Right forelimb (tissue), 1 donor: ENCODE measurements around the gene STK25.
"Not testable (repeated sequence)": the region's sequence is repeated elsewhere in the genome, so short reads cannot be mapped to it uniquely, and the experiment has no call there.

ENCODE experiments used
- DNase-seq: peaks from one replicate; pipeline ENCODE4 v3.0.0-alpha.2; 2018

Gene STK25

DNA sequence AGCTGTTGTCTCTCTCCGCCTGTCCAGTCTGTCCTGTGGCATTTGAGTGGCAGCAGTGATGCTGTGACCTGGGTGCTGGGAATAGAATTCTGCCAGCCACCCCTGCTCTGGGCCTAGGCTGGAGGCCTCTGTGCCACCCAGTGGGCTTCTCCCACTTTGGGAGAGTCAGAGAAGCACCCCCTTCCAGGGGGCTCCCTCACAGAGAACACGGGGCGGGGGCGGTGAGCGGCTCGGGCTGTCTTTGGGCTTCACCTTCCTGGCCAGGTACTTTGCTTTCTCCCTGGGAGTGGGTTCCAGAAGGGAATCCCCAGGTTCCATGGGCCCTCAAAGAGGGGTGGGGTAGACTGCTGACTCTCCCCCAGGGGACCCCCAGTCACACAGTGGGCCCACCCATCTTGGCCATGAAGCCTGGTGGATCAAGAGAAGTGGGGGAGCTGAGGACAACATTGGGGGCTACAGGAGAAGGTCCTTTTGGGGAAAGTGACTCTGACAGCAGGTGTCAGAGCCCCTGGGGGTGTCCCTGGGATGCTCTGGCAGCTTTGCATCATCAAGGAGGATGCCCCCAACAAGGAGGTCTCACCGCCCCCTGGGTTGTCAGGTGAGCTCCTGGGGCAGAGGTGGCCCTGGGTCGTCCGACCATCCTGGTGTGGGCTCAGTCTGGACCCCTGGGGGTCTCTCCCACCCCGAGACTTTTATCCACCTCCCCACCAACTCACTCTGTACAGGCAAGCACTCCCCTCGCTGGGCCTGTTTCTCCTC, 31.4 kb upstream of the STK25 start:
- DNase-seq, result no peak

DNA sequence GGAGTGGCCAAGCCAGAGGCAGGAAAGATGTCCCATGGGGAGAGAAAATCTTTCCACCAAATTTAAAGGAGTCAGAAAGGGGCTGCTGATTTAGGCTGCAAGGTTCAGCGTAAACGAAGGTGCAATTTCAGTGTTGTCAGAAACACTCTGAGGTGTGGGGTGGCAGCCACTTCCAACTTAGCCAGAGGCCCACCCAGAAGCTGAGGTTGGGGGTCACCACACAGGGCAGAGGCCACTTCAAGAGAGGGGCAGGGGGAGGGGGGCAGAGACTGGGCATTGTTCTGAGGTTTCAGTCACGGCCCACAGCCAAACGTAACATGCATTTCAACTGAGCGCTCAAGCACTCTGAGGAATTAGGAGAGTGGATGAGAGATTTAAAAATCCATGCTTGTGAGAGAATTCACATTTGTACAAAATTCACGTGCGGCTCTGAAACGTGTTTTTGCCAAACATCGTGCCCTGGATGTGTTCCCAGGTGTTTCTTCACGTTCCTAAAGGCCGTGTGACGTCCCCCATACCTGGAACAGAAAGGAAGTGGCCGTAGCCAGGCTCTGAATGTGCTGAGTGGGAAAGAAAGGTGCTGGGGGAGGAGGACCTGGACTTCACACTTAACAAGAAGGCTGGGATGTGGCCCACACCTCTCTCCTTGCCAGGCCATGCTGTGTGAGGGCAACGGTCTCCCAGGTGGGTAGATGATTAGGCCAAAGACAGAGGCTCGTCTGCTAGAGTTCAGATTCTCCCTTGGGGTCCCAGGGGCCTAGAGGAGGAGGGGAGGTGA, 30.6 kb upstream of the STK25 start:
- DNase-seq, result no peak

DNA sequence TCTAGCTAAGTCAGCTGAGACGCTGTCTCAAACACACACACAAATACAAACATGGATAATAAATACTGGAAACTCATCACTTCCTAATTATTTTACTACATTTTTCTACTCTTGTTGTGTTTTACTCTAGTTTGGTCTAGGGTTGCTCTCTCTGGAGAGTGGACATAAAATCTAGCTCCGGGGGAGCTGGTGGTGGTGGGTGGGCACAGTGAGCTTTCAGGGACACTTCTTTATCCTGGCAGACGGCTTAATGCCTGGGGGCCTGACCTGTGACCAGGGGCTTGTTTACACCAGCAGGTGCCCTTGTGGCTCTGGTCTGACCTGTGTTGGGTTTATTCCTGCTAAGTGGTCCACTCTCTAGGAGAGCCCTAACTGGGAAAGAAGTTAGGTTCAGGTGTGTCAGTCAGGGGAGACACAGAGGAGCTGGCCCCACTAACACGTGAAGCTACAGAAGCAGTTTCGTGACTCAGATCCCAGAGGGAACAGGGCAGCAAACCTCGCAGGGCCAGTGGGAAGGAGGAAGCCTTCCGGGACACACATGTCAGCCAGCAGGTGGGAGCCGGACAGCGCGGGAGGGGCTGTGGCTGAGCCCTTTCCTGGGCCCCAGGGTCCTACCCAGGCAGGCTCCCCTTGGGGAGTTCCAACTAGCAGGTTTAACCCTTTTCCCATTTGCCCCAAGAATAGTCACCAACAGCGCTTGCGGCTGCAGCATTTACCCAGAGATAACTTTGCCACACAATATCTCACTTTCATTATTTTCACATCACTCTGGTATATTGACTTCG, 27.7 kb upstream of the STK25 start:
- no peak for DNase-seq

DNA sequence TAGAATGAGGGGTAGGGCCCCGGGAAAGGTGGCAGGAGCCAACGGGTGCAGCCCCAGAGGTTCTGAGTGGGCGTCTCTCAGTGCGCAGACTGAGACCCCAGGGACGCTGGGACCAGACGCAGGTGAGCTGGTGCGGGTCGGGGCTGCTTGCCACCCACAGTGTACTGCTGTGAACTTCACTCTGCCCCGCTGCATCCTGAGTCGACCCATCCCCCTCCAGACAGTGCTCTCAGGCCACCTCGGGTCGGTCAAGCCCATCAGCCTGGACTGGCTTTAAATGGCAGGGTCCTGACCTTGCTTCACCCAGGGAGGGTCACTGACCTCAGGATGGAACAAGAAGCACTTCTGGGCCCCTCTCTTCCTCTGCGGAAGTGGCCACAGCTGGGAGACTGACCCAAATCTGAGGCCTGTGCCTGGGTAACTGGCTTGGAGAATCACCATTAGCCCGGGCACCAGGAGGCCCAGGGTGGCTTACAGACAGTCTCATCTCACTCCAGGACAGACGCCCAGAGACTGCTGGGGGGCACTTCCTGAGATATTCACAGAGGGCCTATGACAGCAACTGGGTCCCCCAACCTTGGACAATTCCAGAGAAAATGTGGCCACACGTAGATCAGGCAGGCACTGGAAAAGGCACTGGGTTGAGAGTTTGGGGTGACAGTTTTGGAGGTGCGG, 26.5 kb upstream of the STK25 start:
- DNase-seq, result no peak

DNA sequence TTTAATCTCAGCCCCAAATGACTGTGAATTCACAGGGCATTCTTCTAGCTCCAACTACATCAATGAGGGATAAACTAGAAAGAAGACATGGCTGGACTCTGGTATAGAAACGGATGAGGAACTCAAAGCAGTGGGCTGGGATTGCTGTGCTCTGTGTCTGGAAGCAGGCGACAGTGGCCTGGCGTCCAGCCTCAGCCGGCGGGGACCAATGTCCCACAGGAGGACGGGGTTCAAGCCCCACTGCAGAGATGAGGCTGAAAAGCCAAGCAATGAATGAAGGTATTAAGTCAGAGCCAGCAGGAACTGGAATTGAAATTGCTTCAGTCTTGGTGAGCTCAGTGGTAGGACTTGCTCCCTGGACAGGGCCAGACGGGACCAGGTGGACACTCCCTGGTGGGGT, 25.9 kb upstream of the STK25 start:
- no peak for DNase-seq

DNA sequence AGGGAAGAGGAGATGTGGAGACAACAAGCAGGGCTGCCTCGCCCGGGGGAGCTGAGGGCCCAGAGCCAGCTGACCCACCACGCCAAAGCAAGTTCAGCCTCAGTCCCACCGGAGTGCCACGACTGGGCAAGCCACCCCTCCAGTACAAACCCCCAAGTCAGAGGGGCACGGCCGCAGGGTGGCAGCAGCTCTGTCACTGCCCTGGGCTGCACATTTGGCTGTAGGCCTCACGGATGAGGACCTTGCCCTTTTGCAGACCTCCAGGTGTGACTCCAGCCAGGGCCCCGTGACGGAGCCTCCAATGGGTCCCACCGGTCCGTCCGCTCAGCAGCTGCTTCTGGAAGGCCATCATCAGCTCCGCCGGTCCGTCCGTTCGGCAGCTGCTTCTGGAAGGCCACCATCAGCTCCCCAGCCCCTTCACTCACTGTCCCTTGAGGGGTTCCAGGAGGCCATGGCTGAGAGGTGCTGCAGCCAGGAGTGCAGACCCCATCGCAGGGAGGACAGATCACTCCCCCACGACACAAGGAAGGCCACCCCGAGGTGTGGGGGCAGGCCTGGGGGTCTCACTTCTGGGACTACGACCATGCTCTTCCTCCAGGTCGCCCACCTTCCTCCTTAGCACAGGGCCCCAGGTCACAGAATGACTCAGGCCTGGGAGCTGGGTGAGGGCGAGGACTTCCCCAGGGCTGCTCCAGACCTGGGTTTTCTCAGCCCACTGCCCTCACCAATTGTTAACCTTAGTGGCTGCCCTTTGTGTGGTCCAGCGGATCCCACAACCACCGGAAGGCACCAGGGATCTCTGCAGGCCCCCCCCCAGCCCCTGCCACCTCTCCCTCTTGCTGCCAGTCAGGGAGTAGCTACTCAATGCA, 24.6 kb upstream of the STK25 start:
- no peak for DNase-seq

DNA sequence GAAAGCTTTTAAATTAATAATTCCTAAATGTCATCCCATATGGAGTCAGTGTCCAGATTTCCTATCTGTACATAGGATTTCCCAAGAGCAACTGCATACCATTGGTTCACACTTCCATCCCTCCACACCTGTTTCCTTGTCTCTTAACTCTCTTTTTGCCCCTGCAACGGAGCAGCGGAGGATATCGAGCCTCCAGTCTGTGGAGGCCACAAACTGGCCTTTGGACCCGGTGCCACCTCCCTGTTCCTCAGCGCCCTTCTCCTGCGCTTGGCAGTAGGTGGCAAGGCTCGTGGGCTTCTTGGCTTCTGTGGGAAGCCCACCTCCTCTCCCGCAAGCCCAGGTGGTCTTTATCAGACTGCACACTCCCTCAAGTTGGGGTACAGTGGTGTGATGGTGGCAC, 23.8 kb upstream of the STK25 start:
- no peak for DNase-seq

DNA sequence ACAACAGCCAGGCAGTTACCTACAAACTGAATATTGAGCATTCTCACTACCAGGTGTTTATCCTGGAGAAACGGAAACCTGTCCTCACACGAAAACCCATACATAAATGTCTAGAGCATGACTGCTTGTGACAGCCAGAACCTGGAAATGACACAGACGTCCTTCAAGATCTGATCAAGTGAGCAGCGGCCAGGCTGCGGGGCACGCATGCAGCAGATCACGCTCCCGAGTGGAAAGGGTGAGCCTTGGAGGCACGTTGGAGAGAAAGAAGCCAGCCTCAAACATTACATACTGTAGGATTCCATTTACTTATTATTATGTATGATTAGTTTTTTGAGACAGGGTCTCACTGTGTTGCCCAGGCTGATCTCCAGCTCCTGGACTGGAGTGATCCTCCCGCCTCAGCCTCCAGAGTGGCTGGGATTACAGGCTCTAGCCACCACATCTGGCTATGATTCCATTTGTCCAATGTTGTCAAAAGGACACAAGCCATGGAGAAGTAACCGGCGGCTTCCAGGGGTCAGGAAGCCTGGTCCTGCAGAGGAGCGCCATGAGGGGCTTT, 22.9 kb upstream of the STK25 start:
- DNase-seq, result no peak

DNA sequence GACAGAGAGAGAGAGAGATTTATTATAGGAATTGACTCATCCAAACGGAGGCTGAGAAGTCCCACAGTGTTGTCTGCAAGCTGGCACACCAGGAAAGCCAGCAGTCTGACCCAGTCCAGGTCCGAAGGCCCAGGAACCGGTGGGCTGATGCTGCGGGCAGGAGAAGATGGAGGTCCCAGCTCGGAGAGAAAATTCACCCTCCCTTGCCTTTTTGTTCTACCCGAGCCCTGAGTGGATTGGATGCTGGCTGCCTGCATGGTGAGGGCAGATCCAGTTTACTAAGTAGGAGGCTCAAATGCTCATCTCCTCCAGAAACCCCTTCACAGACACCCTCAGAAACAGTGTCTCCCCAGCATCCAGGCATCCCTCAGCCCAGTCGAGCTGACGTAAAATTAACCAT, 22.2 kb upstream of the STK25 start:
- no peak for DNase-seq

DNA sequence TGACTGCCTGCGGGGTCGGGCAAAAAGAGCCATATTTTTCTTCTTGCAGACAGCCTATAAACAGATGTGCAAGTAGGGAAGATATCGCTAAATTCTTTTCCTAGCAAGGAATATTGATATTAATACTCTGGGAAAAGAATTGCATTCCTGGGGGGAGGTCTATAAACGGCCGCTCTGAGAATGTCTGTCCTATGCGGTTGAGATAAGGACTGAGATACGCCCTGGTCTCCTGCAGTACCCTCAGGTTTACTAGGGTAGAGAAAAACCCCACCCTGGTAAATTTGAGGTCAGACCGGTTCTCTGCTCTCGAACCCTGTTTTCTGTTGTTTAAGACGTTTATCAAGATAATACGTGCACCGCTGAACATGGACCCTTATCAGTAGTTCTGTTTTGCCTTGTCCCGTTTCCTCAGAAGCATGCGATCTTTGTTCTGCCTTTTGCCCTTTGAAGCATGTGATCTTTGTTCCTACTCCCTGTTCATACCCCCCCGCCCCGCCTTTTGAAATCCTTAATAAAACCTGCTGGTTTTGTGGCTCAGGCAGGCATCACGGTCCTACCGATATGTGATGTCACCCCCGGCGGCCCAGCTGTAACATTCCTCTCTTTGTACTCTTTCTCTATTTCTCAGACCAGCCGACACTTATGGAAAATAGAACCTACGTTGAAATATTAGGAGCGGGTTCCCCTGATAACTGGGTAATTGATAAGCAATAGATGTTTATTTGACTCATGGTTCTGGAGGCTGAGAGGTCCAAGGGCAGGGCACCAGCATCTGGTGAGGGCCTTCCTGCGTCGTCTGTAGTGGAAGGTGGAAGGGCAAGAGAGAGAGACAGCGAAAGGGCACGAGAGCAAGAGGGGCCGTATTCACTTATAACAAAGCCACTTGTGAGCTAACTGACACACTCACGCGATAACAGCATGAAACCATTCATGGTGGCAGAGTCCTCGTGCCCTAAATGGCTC, 17.7 kb upstream of the STK25 start:
- DNase-seq, result not testable (repeated sequence)

DNA sequence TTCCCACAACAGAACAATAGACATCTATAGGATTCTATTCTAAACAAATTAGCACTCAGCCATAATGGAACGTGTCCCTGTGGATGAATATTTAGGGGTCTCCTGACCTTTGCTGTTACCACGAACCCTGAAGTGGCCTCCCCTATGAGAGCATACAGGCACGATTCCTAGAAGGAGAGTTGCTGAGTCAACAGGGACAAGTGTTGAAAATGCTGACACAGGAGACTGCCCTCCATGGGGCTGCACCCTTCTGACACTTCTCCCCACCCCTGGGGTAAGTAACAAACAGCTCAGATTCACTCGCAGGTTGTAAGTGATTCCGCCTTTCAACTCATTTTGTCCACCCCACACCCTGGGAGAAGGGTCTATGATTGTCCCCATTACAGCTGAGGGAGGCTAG, 14.1 kb upstream of the STK25 start:
- DNase-seq, result no peak

DNA sequence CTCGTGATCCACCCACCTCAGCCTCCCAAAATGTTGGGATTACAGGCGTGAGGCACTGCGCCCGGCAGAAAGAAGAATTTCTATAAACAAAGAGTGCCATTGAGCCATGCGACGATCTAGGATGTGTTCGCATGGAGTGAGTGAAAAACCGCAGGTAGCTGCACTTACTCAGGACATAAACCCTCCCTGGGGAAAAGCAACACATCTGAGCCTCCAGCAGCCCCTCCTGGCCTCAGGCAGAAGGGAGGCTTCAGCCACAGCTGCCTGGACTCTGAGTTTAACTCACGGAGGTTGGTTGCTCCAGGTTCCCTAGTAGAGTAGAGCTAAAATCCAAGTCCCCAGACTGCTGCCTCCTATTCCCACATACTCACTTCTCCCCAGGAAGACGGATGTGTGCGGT, 11.3 kb upstream of the STK25 start:
- no peak for DNase-seq

DNA sequence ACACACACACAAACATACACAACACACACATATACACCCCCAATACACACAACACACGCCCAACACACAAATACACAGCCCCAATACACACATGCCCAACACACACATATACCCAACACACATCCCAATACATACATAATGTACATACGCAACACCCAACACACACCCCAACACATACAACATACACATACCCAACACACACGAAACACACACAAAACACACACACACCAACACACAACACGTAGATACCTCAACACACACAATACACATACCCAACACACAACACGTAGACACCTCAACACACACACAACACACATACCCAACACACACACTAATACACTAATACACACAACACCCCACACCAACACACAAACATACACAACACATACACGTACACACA, 8.9 kb upstream of the STK25 start:
- no peak for DNase-seq

DNA sequence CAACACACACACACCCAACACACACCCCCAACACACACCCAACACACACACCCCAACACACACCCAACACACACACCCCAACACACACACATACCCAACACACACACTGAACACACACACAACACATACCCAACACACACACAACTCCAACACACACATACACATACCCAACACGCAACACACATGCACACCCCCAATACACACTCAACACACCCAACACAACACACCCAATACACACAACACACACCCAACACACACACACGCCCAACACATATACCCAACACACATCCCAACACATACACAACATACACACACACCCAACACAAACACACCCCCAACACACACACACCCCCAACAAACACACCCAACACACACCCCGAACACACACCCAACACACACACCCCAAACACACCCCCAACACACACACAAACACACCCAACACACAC, 8.2 kb upstream of the STK25 start:
- no peak for DNase-seq

DNA sequence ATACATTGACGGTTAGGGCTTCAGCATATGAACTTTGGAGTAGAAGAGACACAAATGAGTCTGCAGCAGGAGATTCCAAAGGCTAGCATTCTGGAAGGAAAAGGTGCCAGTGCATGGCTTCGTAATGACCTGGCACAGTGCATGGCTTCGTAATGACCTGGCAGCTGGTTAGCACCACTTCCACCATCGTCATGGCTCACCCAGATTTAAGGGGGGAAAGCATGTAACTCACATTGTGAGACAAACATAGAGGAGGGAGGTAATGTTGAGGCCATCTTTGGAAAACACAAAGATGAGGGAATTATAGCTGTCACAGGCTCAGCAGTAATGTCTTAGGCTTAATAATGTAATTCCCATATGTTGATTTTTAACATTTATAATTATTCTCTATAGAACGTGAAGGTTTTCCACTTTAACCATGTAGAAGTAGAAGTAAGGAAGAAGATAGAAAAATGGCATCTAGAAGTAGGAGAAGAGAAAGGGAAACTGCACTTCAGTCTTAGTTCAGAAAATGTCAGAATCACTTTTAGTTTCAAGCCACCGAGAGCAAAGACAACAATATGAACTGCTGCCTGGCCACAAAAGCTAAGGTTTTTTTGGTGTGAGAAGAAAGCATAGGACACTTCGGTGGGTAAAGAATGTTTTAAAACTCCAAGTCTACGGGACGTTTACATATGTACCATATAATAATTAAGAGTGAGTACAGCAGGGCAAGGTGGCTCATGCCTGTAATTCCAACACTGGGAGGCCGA, 6.8 kb upstream of the STK25 start:
- DNase-seq, result no peak

DNA sequence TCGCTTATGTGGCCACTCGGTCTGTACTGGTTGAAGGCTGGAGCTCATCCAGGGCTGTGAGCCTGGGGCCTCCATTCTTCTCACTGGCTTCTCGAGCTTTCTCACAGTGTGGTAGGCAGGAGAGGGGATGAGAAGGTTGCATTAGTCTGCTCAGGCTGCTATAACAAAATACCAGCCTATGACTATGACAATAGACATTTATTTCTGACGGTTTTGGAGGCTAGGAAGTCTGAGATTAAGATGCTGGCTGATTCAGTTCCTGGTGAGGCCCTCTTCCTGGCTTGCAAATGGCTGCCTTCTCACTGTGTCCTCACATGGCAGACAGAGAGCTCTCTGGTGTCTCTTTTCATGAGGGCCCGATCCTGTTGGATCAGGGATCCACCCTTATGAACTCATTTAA, 6.2 kb upstream of the STK25 start:
- DNase-seq, result no peak

DNA sequence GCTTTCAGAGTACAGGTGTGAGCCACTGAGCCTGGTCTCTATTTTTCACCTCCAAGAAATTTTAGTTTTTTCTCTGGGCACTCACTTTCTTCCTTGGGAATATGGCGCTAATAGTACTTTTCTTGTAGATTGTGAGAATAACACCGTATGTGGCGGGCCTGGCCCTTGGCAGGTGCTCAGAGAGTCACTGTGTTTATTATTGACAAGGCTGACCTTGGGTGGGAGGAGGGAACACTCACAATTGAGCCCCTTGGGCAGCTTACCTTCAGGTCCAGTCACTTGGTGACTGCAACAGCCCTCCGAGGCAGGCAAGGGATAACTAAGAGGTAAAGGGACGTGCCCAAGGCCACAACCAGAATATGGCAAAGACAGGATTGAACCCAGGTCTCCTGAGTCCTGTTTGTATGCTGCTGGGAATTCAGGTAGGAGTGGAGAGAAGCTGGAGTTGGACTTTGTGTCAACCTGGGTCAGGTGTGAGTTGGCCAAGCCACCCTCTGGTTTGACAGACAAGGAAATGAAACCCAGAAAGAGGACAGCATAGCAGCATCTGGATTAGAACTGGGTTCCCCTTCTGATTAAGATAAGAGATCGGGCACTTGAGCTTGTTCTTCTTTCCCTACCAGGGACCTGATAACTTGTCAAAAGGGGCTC, 2.8 kb upstream of the STK25 start:
- DNase-seq, result no peak

DNA sequence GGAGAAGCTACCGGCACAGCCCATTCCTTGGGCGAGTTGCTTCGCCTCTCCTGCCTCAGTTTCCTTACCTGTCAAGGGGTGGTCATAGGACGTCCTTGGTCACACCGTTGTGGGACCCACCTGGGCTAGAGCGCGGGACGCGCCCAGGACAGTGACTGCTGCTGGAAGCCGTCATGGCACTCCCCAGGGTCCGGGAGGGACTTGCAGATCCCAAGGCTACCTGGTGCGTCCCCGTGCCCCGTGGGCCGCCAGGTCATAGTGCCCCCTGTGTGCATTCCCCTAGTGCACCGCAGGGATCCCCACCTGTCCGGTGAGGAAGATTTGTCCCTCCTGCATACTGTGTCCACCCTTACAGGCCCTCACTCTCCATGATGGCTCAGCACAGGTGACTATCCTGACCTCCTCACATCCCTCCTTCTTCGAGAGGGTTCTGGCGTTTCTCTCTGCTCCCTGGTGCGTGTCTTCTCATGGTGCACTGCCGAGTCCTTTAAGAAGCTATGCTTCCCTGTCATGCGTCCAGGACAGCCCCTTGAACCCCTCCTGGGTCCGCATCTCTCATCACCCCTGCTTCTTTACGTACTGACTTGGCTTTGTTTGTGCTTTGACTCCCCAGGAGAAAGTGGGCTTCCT, 886 bp upstream of the STK25 start:
- DNase-seq, result no peak
